Gastrocnemius medialis (tissue), 4 donors: ENCODE data around the gene TM2D1.

Experiments
- CTCF ChIP-seq, 5 experiments: fragments of 450-650 bp in 3 of 5; fragments of 200-600 bp in 2 of 5; sonication (generic) in 2 of 5; IDR thresholded peaks in 4 of 5; conservative IDR thresholded peaks in 1 of 5; 1 replicate in 4 of 5; 2 replicates in 1 of 5; pipeline ENCODE4 v1.5.1; 2016 to 2019; ENCODE audit warnings: antibody characterized with exemption in 5 of 5, mild to moderate bottlenecking in 3 of 5, moderate library complexity in 3 of 5
- POLR2A ChIP-seq, 2 donors: fragments of 450-650 bp; IDR thresholded peaks; one replicate each; pipeline ENCODE4 v1.6.1; 2017; ENCODE audit warnings: antibody characterized with exemption in 2 of 2, mild to moderate bottlenecking in 2 of 2, moderate library complexity in 2 of 2

GRCh38 chr1:61687901-61688300 lies 37.0 kb downstream of the TM2D1 start:
- TF ChIP-seq CTCF (IDR thresholded peaks at IDR 0.05 in 4 of 5, conservative IDR thresholded peaks at IDR 0.05 in 1 of 5) (no peak), POLR2A (IDR thresholded peaks at IDR 0.05) (no peak)
